Neural progenitor cell (in vitro differentiated cells): Measurements from ENCODE around the gene IGBP1.

Experiments
- EZH2 ChIP-seq: fragments of 200-600 bp; sonication (generic); IDR thresholded peaks from 2 replicates; pipeline ENCODE4 v1.6.1; 2017; ENCODE audit warnings: antibody characterized with exemption, mild to moderate bottlenecking, moderate library complexity
- TF ChIP-seq, protein P1 (sequence below): fragments of 200-600 bp; sonication (generic); IDR thresholded peaks from 2 replicates; pipeline ENCODE4 v1.5.1; 2017; ENCODE audit warnings: antibody characterized with exemption, mild to moderate bottlenecking

DNA sequence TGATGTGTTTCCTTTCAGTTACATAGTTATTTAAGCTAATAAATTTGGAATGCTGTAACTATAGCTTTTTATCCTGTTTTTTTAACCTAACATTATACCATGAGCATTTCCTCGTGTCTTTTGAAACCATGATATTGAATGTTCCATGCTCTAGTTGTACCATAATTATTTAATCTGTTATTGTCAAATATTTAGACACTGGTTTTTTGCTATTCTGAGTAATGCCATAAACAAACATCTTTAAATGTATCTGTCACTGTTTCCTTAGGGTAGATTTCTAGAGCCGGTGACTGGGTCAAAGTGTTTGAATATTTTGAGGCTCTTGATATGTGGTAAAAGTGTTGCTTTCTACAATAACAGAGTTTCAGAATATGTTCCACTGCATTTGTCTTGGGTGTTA lies 5.4 kb downstream of the IGBP1 start:
- TF ChIP-seq, protein P1, sequence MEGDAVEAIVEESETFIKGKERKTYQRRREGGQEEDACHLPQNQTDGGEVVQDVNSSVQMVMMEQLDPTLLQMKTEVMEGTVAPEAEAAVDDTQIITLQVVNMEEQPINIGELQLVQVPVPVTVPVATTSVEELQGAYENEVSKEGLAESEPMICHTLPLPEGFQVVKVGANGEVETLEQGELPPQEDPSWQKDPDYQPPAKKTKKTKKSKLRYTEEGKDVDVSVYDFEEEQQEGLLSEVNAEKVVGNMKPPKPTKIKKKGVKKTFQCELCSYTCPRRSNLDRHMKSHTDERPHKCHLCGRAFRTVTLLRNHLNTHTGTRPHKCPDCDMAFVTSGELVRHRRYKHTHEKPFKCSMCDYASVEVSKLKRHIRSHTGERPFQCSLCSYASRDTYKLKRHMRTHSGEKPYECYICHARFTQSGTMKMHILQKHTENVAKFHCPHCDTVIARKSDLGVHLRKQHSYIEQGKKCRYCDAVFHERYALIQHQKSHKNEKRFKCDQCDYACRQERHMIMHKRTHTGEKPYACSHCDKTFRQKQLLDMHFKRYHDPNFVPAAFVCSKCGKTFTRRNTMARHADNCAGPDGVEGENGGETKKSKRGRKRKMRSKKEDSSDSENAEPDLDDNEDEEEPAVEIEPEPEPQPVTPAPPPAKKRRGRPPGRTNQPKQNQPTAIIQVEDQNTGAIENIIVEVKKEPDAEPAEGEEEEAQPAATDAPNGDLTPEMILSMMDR = no peak
- no peak for TF ChIP-seq EZH2
